Neural cell (in vitro differentiated cells): ENCODE results near the gene TADA2A. TPM values are rescaled to one million over a fixed set of nuclear protein-coding genes. Genes with fewer than 3 reads are reported as not detected.

ENCODE experiments used
- H2AFZ ChIP-seq: fragments of 200-600, 300-800 bp; sonication (generic), shearing (Covaris generic); 2 replicates; pipeline ENCODE4 v1.6.0; 2014; ENCODE audit warnings: low read depth, mild to moderate bottlenecking, antibody characterized with exemption, low read length, moderate library complexity
- H3F3A ChIP-seq: fragments of 200-600 bp; shearing (Covaris generic); 2 replicates; pipeline ENCODE4 v1.6.1; 2016; ENCODE audit warnings: mild to moderate bottlenecking, moderate library complexity, mixed read lengths, antibody characterized with exemption, low read length; ENCODE audit not compliant: insufficient read depth, poor library complexity, severe bottlenecking
- H3K27ac ChIP-seq: fragments of 200-600, 300-800 bp; sonication (generic), shearing (Covaris generic); 2 replicates; pipeline ENCODE4 v1.5.1; 2014; ENCODE audit warnings: mild to moderate bottlenecking, low read length, moderate library complexity
- H3K27me3 ChIP-seq: fragments of 300-800, 200-600 bp; sonication (generic), shearing (Covaris generic); 2 replicates; pipeline ENCODE4 v1.6.0; 2014; ENCODE audit warnings: mild to moderate bottlenecking, low read depth, low read length, moderate library complexity; ENCODE audit not compliant: insufficient read depth
- H3K36me3 ChIP-seq: fragments of 300-800, 200-600 bp; sonication (generic), shearing (Covaris generic); 2 replicates; pipeline ENCODE4 v1.5.1; 2014; ENCODE audit warnings: mild to moderate bottlenecking, antibody characterized with exemption, low read length, moderate library complexity; ENCODE audit not compliant: insufficient read depth
- H3K4me2 ChIP-seq: fragments of 300-800, 200-600 bp; sonication (generic), shearing (Covaris generic); 2 replicates; pipeline ENCODE4 v1.6.0; 2014; ENCODE audit warnings: mild to moderate bottlenecking, low read length
- H3K4me3 ChIP-seq: fragments of 300-800, 200-600 bp; sonication (generic), shearing (Covaris generic); 2 replicates; pipeline ENCODE4 v1.5.1; 2014; ENCODE audit warnings: mild to moderate bottlenecking, low read length, moderate library complexity
- H3K79me2 ChIP-seq: fragments of 200-600 bp; shearing (Covaris generic); replicated peaks from 2 replicates; pipeline ENCODE4 v1.6.0; 2014; ENCODE audit warnings: mild to moderate bottlenecking, low read length, moderate library complexity; ENCODE audit not compliant: insufficient read depth
- H3K9ac ChIP-seq: fragments of 300-800, 200-600 bp; sonication (generic), shearing (Covaris generic); 2 replicates; pipeline ENCODE4 v1.6.1; 2016; ENCODE audit warnings: mild to moderate bottlenecking, low read length, mixed read lengths
- H3K9me2 ChIP-seq: fragments of 200-600 bp; shearing (Covaris generic); 2 replicates; pipeline ENCODE4 v1.6.1; 2016; ENCODE audit warnings: mild to moderate bottlenecking, low read length, mixed read lengths; ENCODE audit not compliant: insufficient read depth
- H3K9me3 ChIP-seq: fragments of 200-600, 300-800 bp; sonication (generic), shearing (Covaris generic); 2 replicates; pipeline ENCODE4 v1.6.1; 2016; ENCODE audit warnings: mild to moderate bottlenecking, mixed run types, low read length, moderate library complexity, mixed read lengths
- H4K20me1 ChIP-seq: fragments of 200-600 bp; shearing (Covaris generic); 2 replicates; pipeline ENCODE4 v1.6.1; 2016; ENCODE audit warnings: mild to moderate bottlenecking, mixed run types; ENCODE audit not compliant: insufficient read depth
- CTCF ChIP-seq: fragments of 450-650 bp; IDR thresholded peaks from 2 replicates; pipeline ENCODE4 v1.5.1; 2014; ENCODE audit warnings: antibody characterized with exemption, mild to moderate bottlenecking, moderate library complexity; ENCODE audit not compliant: poor library complexity, severe bottlenecking
- EP300 ChIP-seq: fragments of 450-650 bp; conservative IDR thresholded peaks from 2 replicates; pipeline ENCODE4 v1.6.1; 2014; ENCODE audit warnings: antibody characterized with exemption, mild to moderate bottlenecking, moderate library complexity; ENCODE audit not compliant: poor library complexity, severe bottlenecking
- EZH2 ChIP-seq: fragments of 200-600, 300-800 bp; shearing (Covaris generic), sonication (generic); IDR thresholded peaks from 2 replicates; pipeline ENCODE4 v1.6.1; 2014; ENCODE audit warnings: antibody characterized with exemption, low read length, borderline replicate concordance, mild to moderate bottlenecking; ENCODE audit not compliant: insufficient read depth, poor library complexity, severe bottlenecking
- MXI1 ChIP-seq: fragments of 450-650 bp; conservative IDR thresholded peaks from 2 replicates; pipeline ENCODE4 v1.6.1; 2014; ENCODE audit warnings: antibody characterized with exemption, mild to moderate bottlenecking; ENCODE audit not compliant: poor library complexity, severe bottlenecking
- POLR2AphosphoS5 ChIP-seq: IDR thresholded peaks from 2 replicates; pipeline ENCODE4 v1.6.1; 2012
- RAD21 ChIP-seq: fragments of 450-650 bp; conservative IDR thresholded peaks from 2 replicates; pipeline ENCODE4 v1.6.1; 2014; ENCODE audit warnings: antibody characterized with exemption, mild to moderate bottlenecking, moderate library complexity
- REST ChIP-seq: IDR thresholded peaks from 2 replicates; pipeline ENCODE4 v1.6.1; 2012; ENCODE audit warnings: borderline replicate concordance
- SMC3 ChIP-seq: fragments of 450-650 bp; conservative IDR thresholded peaks from 2 replicates; pipeline ENCODE4 v1.6.1; 2014; ENCODE audit warnings: antibody characterized with exemption, mild to moderate bottlenecking, moderate library complexity; ENCODE audit not compliant: poor library complexity
- TAF1 ChIP-seq: IDR thresholded peaks from 2 replicates; pipeline ENCODE4 v1.6.1; 2012; ENCODE audit warnings: low read depth
- polyA plus RNA-seq: library from polyadenylated mRNA; depleted of rRNA; stranded (reverse); fragments of >200 nt; gene quantifications from 2 replicates; pipeline ENCODE4 v1.2.3, GENCODE V29; 2014

TADA2A gene
- polyA plus RNA-seq, 1 donor from 2014 or later = 23.5 TPM

GRCh38 chr17:37386462-37386861 lies 20.2 kb upstream of the TADA2A start:
- Histone ChIP-seq H2AFZ (no peak overlapping the region), H3K4me3 (no peak overlapping the region), H3K9me2 (no peaks in the 10 kb centered on the region), H3K79me2 (no peaks in the 10 kb centered on the region), H3K4me2 (no peak overlapping the region), H3F3A (no peaks in the 10 kb centered on the region), H3K27me3 (no peaks in the 10 kb centered on the region), H3K9ac (no peak overlapping the region), H3K9me3 (no peaks in the 10 kb centered on the region), H3K27ac (no peak overlapping the region), H4K20me1 (no peaks in the 10 kb centered on the region), H3K36me3 (no peaks in the 10 kb centered on the region)
- TF ChIP-seq EP300 (no peak), POLR2AphosphoS5 (no peak), EZH2 (no peak), SMC3 (no peak), REST (no peak), TAF1 (no peak), MXI1 (no peak), CTCF (no peak), RAD21 (no peak)

GRCh38 chr17:37388266-37388665 lies 18.4 kb upstream of the TADA2A start:
- H2AFZ ChIP-seq = no peak overlapping the region
- no peak for TF ChIP-seq MXI1
- TF ChIP-seq TAF1 = no peak
- TF ChIP-seq EP300 = no peak
- TF ChIP-seq RAD21 = no peak
- TF ChIP-seq REST = no peak
- TF ChIP-seq SMC3 = no peak
- TF ChIP-seq CTCF = no peak
- no peak for TF ChIP-seq POLR2AphosphoS5
- TF ChIP-seq EZH2 = no peak
- no peaks in the 10 kb centered on the region for H3F3A ChIP-seq
- H4K20me1 ChIP-seq = no peaks in the 10 kb centered on the region
- no peaks in the 10 kb centered on the region for H3K9me3 ChIP-seq
- H3K27me3 ChIP-seq = no peaks in the 10 kb centered on the region
- H3K4me3 ChIP-seq = no peak overlapping the region
- H3K9me2 ChIP-seq = no peaks in the 10 kb centered on the region
- no peaks in the 10 kb centered on the region for H3K36me3 ChIP-seq
- no peaks in the 10 kb centered on the region for H3K79me2 ChIP-seq
- no peak overlapping the region for H3K9ac ChIP-seq
- H3K27ac ChIP-seq = no peak overlapping the region
- no peak overlapping the region for H3K4me2 ChIP-seq
